Measurements from ENCODE around the gene ANKRD13C. TPM values are rescaled to one million over a fixed set of nuclear protein-coding genes. Genes with fewer than 3 reads are reported as not detected.
"Not testable (repeated sequence)": the region's sequence is repeated elsewhere in the genome, so short reads cannot be mapped to it uniquely, and the experiment has no call there.

ANKRD13C gene
- total RNA-seq, 2 donors from 2014 or later, result 17.3 to 26.3 TPM

- DNase-seq (ENCODE audit: low spot score in 2 of 2); ATAC-seq; H3K36me3 Mint-ChIP-seq; H3K27ac Mint-ChIP-seq; H3K9me3 Mint-ChIP-seq: not testable (repeated sequence)
These were observed 12.5 kb upstream of the ANKRD13C start for GRCh38 chr1:70366997-70367396.

GRCh38 chr1:70366425-70366952 lies 12.0 kb upstream of the ANKRD13C start:
- not testable (repeated sequence) for DNase-seq (ENCODE audit: low spot score in 2 of 2); H3K36me3 Mint-ChIP-seq; H3K27ac Mint-ChIP-seq; H3K9me3 Mint-ChIP-seq; ATAC-seq

- Mint-ChIP-seq H3K9me3 (no peaks in the 10 kb centered on the region), H3K36me3 (peaks cover 0 to 5% of the 10 kb centered on the region in 2 donors), H3K27ac (no peak overlapping the region)
- ATAC-seq, result no peak
- no peak for DNase-seq (ENCODE audit: low spot score in 2 of 2)
These were observed 9.9 kb upstream of the ANKRD13C start for GRCh38 chr1:70364439-70364838.

- DNase-seq (ENCODE audit: low spot score in 2 of 2), result no peak
- Mint-ChIP-seq H3K9me3 (no peaks in the 10 kb centered on the region), H3K36me3 (peaks cover 0 to 3% of the 10 kb centered on the region in 2 donors), H3K27ac (no peak overlapping the region)
- ATAC-seq, result no peak
These were observed 7.3 kb upstream of the ANKRD13C start for GRCh38 chr1:70361727-70362398.

- H3K9me3 Mint-ChIP-seq, result no peaks in the 10 kb centered on the region
- DNase-seq (ENCODE audit: low spot score in 2 of 2) (no peak), ATAC-seq (no peak)
- H3K36me3 Mint-ChIP-seq, result peaks cover 5 to 6% of the 10 kb centered on the region in 2 donors
- no peak overlapping the region for H3K27ac Mint-ChIP-seq
These were observed 5.8 kb upstream of the ANKRD13C start for GRCh38 chr1:70360321-70360720.

- Mint-ChIP-seq H3K36me3 (peaks cover 16 to 17% of the 10 kb centered on the region in 2 donors), H3K27ac (no peak overlapping the region), H3K9me3 (peaks cover 3 to 4% of the 10 kb centered on the region in 2 donors)
- DNase-seq (ENCODE audit: low spot score in 2 of 2), result no peak
- ATAC-seq, result no peak
These were observed 4.5 kb upstream of the ANKRD13C start for GRCh38 chr1:70358921-70359564.

- ATAC-seq (no peak), DNase-seq (ENCODE audit: low spot score in 2 of 2) (no peak)
- Mint-ChIP-seq H3K36me3 (peaks cover 26 to 27% of the 10 kb centered on the region in 2 donors), H3K27ac (peak overlapping the region; percentile 75 to 96), H3K9me3 (peaks cover 3 to 4% of the 10 kb centered on the region in 2 donors)
These were observed 1.4 kb upstream of the ANKRD13C start for GRCh38 chr1:70355920-70356319.

- Mint-ChIP-seq H3K9me3 (peaks cover 3 to 4% of the 10 kb centered on the region in 2 donors), H3K27ac (peak overlapping the region; percentile 96 to 100)
- no peak for DNase-seq (ENCODE audit: low spot score in 2 of 2)
These were observed 537 bp upstream of the ANKRD13C start for GRCh38 chr1:70355111-70355407.

GRCh38 chr1:70353601-70354331 lies 756 bp downstream of the ANKRD13C start:
- ATAC-seq (peak; percentile 44 to 61), DNase-seq (ENCODE audit: low spot score in 2 of 2) (peak; percentile 52 to 80)
- peaks cover 26 to 32% of the 10 kb centered on the region in 2 donors for H3K36me3 Mint-ChIP-seq
- H3K9me3 Mint-ChIP-seq, result peaks cover 3 to 4% of the 10 kb centered on the region in 2 donors
- H3K27ac Mint-ChIP-seq, result peak overlapping the region; percentile 96 to 100

More at GRCh38 chr1:70355111-70355407, 537 bp upstream of the ANKRD13C start:
- ATAC-seq, result no peak
- H3K36me3 Mint-ChIP-seq, result peaks cover 26 to 27% of the 10 kb centered on the region in 2 donors

- H3K36me3 Mint-ChIP-seq, result peaks cover 26 to 32% of the 10 kb centered on the region in 2 donors
- peak overlapping the region; percentile 96 to 100 for H3K27ac Mint-ChIP-seq
- no peak for DNase-seq (ENCODE audit: low spot score in 2 of 2)
- peaks cover 3 to 4% of the 10 kb centered on the region in 2 donors for H3K9me3 Mint-ChIP-seq
- ATAC-seq, result no peak
These were observed 1.5 kb downstream of the ANKRD13C start for GRCh38 chr1:70353044-70353443.

- DNase-seq (ENCODE audit: low spot score in 2 of 2); H3K27ac Mint-ChIP-seq; ATAC-seq; H3K9me3 Mint-ChIP-seq: not testable (repeated sequence)
- peaks cover 21 to 28% of the 10 kb centered on the region in 2 donors for H3K36me3 Mint-ChIP-seq
These were observed 4.7 kb downstream of the ANKRD13C start for GRCh38 chr1:70349799-70350198.

GRCh38 chr1:70348399-70349165 lies 5.9 kb downstream of the ANKRD13C start:
- H3K36me3 Mint-ChIP-seq, result peaks cover 11 to 17% of the 10 kb centered on the region in 2 donors

GRCh38 chr1:70339644-70340043 lies 14.9 kb downstream of the ANKRD13C start:
- H3K36me3 Mint-ChIP-seq, result peaks cover 0 to 14% of the 10 kb centered on the region in 2 donors
- ATAC-seq; DNase-seq (ENCODE audit: low spot score in 2 of 2); H3K9me3 Mint-ChIP-seq; H3K27ac Mint-ChIP-seq: not testable (repeated sequence)

More at GRCh38 chr1:70348399-70349165, 5.9 kb downstream of the ANKRD13C start:
- no peak overlapping the region for H3K27ac Mint-ChIP-seq
- ATAC-seq (no peak), DNase-seq (ENCODE audit: low spot score in 2 of 2) (no peak)
- H3K9me3 Mint-ChIP-seq, result no peaks in the 10 kb centered on the region

GRCh38 chr1:70336050-70336449 lies 18.5 kb downstream of the ANKRD13C start:
- DNase-seq (ENCODE audit: low spot score in 2 of 2) (no peak), ATAC-seq (no peak)
- H3K36me3 Mint-ChIP-seq, result peaks cover 0 to 6% of the 10 kb centered on the region in 2 donors
- H3K9me3 Mint-ChIP-seq, result no peaks in the 10 kb centered on the region
- H3K27ac Mint-ChIP-seq, result no peak overlapping the region

GRCh38 chr1:70334436-70334835 lies 20.1 kb downstream of the ANKRD13C start:
- Mint-ChIP-seq H3K9me3 (no peaks in the 10 kb centered on the region), H3K27ac (no peak overlapping the region), H3K36me3 (no peaks in the 10 kb centered on the region)
- no peak for ATAC-seq
- DNase-seq (ENCODE audit: low spot score in 2 of 2), result no peak

- DNase-seq (ENCODE audit: low spot score in 2 of 2) (no peak), ATAC-seq (no peak)
- Mint-ChIP-seq H3K36me3 (no peaks in the 10 kb centered on the region), H3K27ac (no peak overlapping the region), H3K9me3 (no peaks in the 10 kb centered on the region)
These were observed 21.3 kb downstream of the ANKRD13C start for GRCh38 chr1:70333245-70333644.
